IPS-11a (cell line): ENCODE results near the gene ITIH5.

ENCODE experiments used
- H3K4me3 ChIP-seq: one replicate; pipeline ENCODE4 v1.5.1; 2013; ENCODE audit warnings: low read depth, low read length, control low read depth

Gene ITIH5

DNA sequence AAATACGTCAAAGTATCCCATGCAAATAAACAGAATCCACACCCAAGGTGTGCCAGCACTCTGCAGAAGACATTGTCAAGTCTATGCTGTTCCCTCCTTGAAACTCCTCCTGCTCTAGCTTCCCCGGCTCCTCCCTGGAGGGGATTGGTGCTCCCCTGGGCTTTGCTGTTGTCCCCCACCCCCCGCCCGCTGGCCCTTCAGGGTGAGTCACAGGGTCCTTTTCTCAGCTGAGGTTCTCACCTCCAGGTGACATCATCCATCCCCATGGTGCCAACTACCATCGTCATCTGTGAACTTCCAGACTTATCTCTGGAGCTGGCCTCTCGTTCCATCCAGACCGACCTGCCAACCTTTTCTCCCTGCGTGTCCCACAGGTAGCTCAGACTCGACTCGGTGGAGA lies 77.0 kb downstream of the ITIH5 start:
- H3K4me3 ChIP-seq, result no peak overlapping the region

DNA sequence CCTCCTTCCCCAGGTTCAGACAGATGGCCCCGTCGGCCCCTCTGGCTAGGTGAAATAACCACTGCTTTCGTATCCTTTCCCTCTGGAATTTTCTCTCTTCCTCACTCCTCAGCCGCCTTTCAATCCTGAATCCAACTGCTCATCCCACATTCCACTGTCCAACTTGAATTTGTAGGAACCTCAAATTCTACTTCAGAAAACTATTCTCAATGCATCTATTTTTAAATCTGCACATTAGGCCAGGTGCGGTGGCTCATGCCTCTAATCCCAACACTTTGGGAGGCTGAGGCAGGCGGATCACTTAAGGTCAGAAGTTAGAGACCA lies 78.9 kb downstream of the ITIH5 start:
- H3K4me3 ChIP-seq, result no peak overlapping the region

DNA sequence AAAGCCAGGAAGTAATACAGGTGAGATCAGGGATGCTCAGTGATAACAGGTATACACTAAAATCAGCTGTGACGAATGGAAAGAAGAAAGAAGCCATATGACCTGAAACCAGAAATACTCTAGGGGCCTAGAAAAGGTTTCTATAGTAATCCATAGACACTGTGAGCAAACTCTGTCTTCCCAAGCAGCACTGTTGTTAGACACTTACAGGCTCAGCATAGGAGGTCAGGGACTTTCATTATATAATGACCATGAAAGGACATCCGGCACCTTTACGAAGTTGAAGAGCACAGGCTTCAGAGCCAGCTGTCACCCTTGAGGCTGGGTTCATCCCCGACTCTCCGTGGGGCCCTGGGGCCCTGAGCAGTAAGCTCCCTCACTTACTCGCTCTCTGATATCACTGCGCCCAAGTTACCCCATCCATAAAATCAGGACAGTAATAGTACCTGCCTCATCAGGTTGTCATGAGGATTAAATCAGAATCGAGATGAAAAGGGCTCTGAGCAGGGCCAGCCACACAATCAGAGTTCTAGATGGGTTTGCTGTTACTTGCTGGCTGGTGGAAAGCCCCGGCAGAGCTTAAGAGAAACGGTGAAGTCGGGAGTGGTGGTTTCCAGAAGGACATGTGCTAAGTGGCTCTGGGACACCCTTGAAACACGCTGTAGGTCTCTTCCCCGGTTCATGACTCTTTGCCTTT lies 79.5 kb downstream of the ITIH5 start:
- H3K4me3 ChIP-seq, result no peak overlapping the region

DNA sequence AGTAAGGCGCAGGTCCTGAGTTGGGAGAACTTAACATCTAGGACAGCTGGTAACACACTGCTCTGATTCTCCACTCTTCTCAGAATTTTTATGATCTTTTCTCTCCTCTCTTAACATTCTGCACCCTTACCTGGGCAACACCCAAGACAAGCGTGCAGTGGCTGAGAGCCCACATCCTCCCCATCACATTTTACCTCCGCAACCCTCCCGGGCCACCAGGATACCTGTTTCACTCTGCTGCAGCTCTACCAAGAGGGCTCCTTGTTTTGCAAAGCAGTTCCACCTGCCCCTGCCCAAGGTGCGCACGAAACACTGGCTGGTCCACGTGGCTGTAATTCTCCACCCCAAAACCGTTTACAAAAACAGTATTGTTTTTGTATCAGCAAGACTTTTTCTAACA lies 81.5 kb downstream of the ITIH5 start:
- no peak overlapping the region for H3K4me3 ChIP-seq

DNA sequence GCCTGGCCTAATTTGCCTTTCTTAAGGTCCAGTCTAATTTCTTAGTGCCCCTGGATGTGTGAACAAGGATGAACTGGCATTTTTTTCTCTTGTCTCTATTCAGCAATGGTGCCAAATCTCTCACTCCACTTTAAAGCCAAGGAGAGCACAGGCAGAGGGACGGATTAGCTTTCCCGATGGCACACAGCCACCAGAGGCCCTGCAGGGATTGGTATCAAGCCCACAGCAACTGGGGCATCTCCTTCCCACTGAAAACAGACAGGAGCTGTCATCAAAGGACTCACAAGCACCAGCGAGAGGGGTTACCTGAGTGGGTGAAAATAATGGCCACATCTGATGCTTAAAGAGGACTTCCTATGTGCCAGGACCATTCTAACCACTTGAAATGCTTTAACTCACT lies 83.1 kb downstream of the ITIH5 start:
- no peak overlapping the region for H3K4me3 ChIP-seq

DNA sequence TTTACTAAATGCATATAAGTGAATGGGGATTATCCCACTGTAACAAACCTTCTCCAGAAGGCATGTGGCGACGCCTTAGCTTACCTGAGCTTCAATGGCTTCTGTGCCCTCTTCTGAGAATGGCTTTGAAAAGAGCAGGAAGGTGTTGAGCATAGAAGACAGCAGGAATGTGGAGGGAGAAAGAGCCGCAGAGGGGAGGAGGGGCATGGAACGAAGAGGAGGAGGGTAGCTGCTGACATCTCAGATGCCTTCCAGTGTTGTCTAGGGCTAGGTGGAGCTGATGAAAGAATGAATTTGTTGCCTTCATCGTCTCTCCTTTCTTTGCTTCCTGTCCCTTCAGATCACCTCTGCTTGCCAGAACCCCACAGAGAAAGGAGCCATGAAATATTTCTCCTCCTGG lies 86.2 kb downstream of the ITIH5 start:
- no peak overlapping the region for H3K4me3 ChIP-seq

DNA sequence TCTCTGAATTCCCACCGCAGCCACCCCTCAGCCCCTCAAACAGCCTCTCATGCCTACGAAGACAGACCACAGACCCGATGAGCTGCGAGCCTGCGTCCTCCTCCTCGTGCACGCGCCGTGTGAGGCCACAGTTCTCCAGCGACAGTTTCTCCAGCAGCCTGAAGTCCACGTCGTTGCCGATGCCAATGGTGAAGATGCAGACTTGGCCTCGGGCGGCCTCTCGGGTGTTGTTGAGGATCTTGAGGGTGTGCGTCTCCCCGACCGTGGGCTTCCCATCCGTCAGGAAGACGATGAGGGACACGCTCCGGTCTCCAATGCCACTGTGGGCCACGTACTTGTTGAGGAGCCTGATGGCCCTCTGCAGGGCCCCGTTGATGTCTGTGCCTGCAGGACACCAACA lies 87.1 kb downstream of the ITIH5 start:
- H3K4me3 ChIP-seq, result no peak overlapping the region

DNA sequence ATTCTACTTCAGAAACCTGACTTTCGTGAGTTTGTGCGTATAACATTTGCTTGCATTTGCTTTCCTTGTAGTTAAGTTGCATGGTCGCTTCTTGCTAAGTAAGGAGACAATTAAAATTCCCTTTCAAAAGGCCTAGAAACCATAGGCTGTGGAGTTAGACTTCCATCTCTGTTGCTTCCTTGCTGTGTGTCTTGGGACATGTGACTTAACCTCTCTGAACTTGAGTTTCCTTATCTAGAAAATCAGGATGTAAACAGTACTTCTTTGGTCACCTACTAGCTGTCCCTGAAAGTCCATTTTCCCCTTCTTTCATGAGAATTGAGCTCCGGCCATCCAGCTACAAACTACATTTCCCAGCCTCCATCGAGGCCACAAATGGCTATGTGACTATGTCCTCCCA lies 89.2 kb downstream of the ITIH5 start:
- no peak overlapping the region for H3K4me3 ChIP-seq

DNA sequence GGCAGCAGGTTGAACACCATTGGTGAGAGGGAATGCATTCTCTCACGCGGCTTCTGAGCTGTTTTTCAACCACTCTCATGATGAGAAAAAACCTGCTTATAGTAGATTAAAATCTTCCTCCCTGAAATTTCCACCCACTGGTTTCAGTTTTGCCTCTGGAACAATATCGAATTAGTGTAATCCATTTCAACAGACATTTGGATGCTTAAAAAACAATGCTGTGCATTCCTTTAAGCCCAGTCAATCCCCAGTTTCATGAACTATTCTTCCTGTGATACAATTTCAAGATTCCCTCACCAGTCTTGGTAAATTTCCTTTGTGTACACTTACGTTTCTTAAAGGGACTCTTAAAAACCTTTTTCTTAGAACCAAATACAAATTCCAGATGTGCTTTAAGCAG lies 89.6 kb downstream of the ITIH5 start:
- H3K4me3 ChIP-seq, result no peak overlapping the region

DNA sequence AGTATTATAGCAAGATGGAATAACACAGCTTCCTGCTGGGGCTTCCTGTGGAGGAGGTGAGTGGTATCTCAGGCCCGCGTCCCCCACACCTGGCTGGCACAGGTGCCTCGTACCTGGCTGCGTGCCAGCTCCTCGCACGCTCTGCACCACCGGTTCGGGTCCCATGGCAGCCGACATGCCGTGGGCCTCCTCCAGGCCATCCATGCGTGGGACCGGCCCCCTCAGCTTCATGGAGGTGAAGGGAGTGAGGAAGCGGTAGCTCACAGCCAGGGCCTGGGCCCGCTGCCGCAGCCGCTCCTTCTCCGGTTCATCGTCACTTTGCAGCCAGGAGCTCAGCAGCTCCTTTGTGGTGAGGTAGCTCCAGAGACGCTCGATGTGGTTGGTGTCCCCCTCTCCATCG lies 90.4 kb downstream of the ITIH5 start:
- H3K4me3 ChIP-seq, result no peak overlapping the region

DNA sequence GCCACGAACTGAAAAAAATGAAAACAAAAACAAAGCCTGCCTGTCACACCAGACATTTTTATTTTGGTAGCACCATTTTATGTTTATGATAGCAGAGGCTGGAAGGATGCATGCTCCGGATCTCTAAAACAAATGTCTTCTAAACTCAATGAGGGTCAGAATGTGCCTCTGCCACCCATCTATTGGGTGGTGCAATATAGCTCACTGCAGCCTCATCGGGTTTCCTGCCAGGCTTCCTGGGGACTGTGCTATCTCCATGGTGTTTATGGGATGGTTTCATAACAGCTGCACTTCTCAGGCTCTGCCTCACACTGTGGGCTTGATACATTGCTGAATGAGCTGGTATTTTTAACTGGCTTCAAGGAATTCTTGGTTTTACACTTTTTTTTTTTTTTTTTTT lies 94.4 kb downstream of the ITIH5 start:
- H3K4me3 ChIP-seq, result no peak overlapping the region

DNA sequence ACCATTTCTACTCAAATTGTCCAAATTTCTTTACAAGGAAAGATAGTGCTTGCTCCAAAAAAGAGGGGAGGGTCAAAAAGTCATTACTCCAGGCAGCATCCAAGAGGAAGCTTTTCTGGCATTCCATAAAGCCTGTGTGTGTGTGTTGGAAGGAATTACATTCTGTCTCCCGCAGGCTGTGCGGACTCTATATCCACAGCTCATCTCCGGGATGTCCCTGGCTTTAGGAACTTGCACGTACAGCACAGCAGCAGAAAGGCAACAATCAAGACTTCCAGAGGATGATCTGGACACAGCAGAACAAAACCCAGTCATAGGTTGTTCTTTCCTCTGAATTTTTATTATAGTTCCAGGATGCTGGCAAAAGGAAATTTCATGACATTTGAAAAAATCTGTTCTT lies 94.8 kb downstream of the ITIH5 start:
- H3K4me3 ChIP-seq, result no peak overlapping the region

DNA sequence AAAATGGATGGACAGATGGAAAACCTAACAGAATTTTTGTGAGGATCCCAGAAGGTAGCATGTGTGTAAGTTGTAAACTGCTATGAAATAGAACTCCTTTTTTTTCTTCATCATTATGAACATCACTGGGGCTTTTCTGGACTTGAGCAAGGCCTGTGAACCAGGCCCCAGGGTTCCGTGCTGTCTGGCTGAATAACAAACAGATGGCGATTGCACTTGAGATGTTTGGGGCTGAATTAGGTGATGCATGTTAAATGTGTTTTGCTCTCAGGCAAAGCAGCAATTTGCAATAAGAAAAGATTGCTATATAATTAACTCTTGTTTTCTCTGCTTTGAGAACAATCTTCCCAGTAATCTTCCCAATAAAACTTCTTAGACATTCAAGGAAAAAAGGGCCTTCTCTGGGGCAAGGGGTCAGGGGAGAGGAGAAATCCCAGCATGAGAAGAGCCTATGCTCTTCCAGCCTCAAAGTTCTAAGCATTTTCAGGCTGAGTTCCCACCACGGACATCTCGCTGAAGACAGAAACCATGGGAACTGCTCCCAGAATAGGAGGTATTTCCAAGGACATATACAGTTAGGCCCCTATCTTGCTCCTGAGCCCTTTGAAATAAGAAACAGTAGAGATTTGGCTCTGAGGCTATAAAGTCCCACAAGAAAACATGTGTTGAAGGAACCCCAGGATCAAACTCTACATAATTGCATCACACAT lies 98.7 kb downstream of the ITIH5 start:
- H3K4me3 ChIP-seq, result no peak overlapping the region

DNA sequence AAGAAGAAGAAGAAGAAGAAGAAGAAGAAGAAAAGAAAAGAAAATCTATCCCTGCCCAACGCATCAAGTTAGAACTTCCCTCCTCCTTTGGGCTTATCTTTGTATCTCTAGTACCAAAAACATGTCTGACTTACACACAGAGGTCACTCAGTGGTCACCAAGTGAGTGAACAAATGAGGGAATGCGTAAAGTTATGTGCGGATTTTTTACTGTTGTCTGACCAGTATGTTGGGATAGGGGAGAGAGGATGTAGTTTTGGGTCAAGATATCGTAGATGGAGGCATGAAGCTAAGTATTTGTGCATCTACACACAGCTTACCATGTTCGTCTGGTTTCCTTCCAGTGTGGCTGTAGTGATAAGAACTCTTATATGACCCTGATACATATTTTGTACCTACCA lies 99.9 kb downstream of the ITIH5 start:
- H3K4me3 ChIP-seq, result no peak overlapping the region

DNA sequence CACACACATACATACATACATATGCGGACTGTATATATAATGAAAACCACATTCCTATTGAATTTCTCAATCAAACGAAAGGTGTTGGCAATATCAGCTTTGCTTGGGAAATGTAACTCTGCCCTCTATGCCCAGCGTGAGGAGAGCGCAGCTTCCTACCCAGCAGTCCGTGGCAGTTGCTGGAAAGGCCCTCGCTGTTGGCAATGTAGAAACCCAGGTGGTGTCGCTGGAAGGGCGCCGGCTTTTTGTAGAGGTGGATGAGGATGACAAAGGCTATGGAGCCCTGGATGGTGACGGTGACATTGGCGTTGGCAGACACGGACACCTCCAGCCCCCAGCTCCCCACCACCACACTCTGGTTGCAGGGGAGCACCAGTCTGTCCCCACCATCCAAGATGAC lies 100.9 kb downstream of the ITIH5 start:
- H3K4me3 ChIP-seq, result no peak overlapping the region

DNA sequence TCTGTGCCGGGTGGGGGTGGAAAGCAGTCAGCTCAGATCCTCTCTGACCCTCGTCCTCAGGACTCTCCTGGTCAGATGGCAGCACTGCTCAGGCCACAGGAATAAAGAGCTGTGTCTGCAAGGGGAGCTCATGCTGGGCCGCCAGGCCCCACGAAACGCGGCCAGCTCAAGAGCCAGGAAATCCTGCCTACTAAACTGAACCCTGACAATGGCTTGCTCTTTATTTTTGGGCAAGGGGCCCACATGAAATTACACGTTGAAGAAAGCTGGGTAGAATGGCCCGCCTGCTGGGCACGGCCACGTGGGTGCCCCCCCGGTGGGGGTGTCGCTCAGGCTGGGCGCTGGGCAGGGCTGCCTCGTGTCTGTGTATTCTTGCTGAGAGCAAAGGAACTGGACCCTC lies 103.0 kb downstream of the ITIH5 start:
- H3K4me3 ChIP-seq, result no peak overlapping the region

DNA sequence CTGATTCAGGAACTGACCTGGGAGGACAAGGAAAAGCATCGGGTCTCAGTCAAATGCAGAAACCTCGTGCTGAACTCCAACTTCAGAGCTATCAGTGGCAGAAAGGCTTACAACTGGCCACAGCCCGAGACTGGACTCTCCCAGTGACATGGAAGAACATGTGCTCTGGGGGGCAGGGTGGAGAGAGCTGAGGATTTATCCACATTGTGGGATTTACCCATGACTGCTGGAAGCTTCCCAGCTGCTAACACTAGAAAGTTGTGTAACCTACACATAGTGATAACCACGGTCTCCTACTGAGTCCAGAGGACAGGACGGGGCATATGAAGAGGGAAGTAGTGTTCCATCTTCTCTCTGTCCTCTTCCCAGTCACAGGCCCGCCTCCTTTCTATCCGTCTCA lies 103.4 kb downstream of the ITIH5 start:
- no peak overlapping the region for H3K4me3 ChIP-seq

DNA sequence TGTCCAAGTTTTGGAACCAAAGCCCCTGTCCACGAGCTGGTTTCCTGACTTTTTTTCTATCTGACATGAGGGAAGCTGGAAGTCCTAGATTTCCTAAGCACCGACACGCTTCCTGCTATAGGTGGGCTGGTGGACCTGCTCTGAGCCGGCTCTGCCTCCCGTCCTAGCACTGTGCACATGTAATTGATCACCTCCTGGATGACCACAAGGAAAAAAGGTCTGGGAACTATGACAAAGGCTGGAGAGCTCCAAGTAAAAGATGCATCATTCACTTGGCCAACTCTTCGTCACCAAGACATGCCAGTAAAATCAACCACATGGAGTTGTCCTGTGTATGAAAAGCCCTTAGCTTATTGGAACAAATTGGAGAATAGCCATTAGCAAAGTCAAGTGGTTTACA lies 104.8 kb downstream of the ITIH5 start:
- H3K4me3 ChIP-seq, result no peak overlapping the region

DNA sequence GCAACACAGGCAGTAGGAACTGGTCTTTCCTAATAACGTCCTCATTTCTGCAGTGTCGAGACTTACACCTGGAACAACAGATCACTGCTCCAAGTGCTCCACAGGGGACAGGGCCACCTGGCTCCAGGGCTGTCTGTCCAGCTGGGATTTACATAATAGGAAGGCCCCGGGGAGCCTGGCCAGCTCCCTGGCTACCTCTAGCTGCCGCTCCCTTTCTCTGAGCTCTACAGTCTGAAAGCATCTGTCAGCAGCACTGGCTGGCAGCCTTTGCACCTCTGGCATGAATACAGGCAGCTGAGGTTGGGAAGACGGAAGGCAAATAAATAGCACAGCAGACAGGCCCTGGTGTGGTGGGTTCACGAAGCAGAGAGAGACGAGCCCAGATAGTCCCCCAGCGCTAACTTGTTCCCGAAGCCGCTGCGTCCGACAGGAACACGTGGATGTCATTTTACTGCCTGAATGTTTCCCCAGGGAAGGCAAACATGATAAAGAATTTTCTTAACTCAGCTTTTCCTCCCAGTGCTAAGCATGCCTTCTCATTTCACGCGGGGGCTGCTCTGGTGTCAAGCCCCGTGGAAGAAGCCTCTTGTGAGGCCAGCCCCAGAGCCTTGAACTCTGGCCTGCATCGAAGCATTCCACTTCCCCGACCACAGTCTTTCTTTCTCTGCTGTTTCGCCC lies 105.4 kb downstream of the ITIH5 start:
- H3K4me3 ChIP-seq, result no peak overlapping the region

DNA sequence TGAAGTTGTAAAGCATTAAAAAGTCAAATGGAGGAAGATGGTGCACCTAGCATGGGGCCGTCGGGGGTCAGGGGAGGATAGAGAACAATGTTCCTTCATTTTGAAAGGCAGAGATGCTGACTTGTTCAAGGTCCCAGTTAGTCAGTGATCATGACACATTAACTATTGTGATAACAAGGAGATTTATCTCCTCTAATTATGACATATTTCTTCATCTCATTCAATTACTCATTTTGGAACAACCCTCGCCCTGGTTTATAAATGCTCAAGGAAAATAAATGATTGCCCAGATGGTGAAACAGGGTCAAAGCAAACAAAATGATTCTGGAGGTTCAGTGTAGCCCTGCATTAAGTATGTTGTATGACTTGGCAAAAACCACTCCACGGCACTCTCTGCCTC lies 106.2 kb downstream of the ITIH5 start:
- H3K4me3 ChIP-seq, result no peak overlapping the region

DNA sequence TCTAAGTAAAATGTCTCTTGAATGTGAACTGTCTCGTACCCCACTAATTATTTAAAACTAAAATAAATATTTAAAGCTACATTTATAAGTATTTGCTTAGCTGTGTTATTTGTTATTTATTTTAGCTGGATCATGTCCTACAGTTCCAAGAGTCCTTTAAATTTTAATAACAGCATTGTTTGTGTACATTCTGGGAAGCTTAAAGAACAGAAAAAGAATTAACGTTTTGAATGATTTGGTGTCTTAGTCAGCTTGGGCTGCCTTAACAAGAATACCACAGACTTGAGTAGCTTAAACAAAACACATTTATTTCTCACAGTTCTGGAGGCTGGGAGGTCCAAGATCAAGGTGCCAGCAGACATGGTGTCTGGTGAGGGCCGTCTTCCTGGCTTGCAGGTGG lies 107.4 kb downstream of the ITIH5 start:
- no peak overlapping the region for H3K4me3 ChIP-seq

DNA sequence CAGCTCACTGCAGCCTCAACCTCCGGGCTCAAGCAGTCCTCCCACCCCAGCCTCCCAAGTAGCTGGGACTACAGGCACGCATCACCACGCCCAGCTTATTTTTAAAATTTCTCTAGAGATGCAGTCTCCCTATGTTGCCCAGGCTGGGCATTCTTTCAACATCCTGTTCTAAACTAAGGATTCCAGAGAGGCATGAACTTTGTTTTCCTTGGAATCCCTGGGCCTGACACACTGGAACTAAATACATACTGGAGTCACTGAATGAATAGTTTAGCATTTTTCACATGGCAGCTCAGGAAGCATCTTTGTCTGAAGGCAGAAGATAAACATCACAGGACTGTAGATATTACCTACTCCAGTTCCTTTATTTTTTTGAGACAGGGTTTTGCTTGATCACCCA lies 108.7 kb downstream of the ITIH5 start:
- H3K4me3 ChIP-seq, result no peak overlapping the region

DNA sequence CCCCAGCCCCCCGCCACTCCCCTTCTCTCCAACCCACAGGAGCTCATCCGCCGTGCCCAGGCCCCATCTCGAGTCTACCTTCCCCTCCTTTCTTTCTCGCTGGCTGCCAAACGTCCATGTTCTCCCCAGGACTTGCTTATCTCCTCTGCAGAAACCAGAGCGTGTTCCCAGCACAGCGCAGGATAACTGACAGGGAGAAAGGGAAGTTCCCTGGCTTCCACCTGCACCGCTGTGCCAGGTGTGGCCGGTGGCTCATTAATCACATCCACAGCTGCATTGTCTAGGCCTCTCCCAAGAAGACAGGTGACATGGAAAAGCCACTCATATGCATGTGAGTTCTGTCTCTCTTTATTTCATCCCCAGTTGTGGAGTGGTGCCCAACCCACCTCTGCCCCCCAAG lies 113.2 kb downstream of the ITIH5 start:
- no peak overlapping the region for H3K4me3 ChIP-seq
